ENCODE data around the gene KLHL42. TPM values are rescaled to one million over a fixed set of nuclear protein-coding genes. Genes with fewer than 3 reads are reported as not detected.

Gene KLHL42
- total and polyA plus RNA-seq, 2 donors from 2014 or later, result 6.6 to 21.2 TPM

GRCh38 chr12:27794818-27795584, 15.0 kb downstream of the KLHL42 start:
- DNase-seq (no peak), FAIRE-seq (no peak)
- Histone ChIP-seq H3K9me3 (ENCODE audit: control insufficient read depth in 2 of 3, insufficient read depth in 1 of 3, low read length in 3 of 3) (no peaks in the 10 kb centered on the region), H3K4me1 (ENCODE audit: control insufficient read depth in 2 of 3, insufficient read depth in 2 of 3, low read depth in 1 of 3, low read length in 3 of 3) (no peaks in the 10 kb centered on the region), H3K27me3 (ENCODE audit: control insufficient read depth, insufficient read depth, low read length) (no peaks in the 10 kb centered on the region), H3K36me3 (ENCODE audit: control insufficient read depth in 2 of 3, insufficient read depth in 3 of 3, low read length in 3 of 3) (peaks cover 3 to 28% (median 14%) of the 10 kb centered on the region in 3 donors), H3K9ac (ENCODE audit: low read length in 3 of 3) (no peak overlapping the region), H3K4me3 (ENCODE audit: low read length in 3 of 3) (no peak overlapping the region), H3K27ac (ENCODE audit: low read depth in 2 of 2, low read length in 2 of 2) (no peak overlapping the region)
- intact Hi-C loops (cut with DNase I), result no loop called here
- TF ChIP-seq CTCF (IDR thresholded peaks at IDR 0.05; ENCODE audit: borderline replicate concordance, extremely low read depth, insufficient read depth), result no peak

GRCh38 chr12:27796128-27796527, 16.1 kb downstream of the KLHL42 start:
- no peaks in the 10 kb centered on the region for H3K27me3 ChIP-seq (ENCODE audit: control insufficient read depth, insufficient read depth, low read length)
- H3K27ac ChIP-seq (ENCODE audit: low read depth in 2 of 2, low read length in 2 of 2), result no peak overlapping the region
- H3K9me3 ChIP-seq (ENCODE audit: control insufficient read depth in 2 of 3, insufficient read depth in 1 of 3, low read length in 3 of 3), result no peaks in the 10 kb centered on the region
- no peak overlapping the region for H3K4me3 ChIP-seq (ENCODE audit: low read length in 3 of 3)
- no peak overlapping the region for H3K9ac ChIP-seq (ENCODE audit: low read length in 3 of 3)
- peaks cover 3 to 28% (median 14%) of the 10 kb centered on the region in 3 donors for H3K36me3 ChIP-seq (ENCODE audit: control insufficient read depth in 2 of 3, insufficient read depth in 3 of 3, low read length in 3 of 3)
- no peak for TF ChIP-seq CTCF (IDR thresholded peaks at IDR 0.05; ENCODE audit: borderline replicate concordance, extremely low read depth, insufficient read depth)
- DNase-seq (no peak), FAIRE-seq (no peak)
- intact Hi-C loops (cut with DNase I), result no loop called here
- no peaks in the 10 kb centered on the region for H3K4me1 ChIP-seq (ENCODE audit: control insufficient read depth in 2 of 3, insufficient read depth in 2 of 3, low read depth in 1 of 3, low read length in 3 of 3)

- Histone ChIP-seq H3K4me3 (ENCODE audit: low read length in 3 of 3) (no peak overlapping the region), H3K4me1 (ENCODE audit: control insufficient read depth in 2 of 3, insufficient read depth in 2 of 3, low read depth in 1 of 3, low read length in 3 of 3) (no peaks in the 10 kb centered on the region), H3K27ac (ENCODE audit: low read depth in 2 of 2, low read length in 2 of 2) (no peak overlapping the region), H3K9ac (ENCODE audit: low read length in 3 of 3) (no peak overlapping the region), H3K9me3 (ENCODE audit: control insufficient read depth in 2 of 3, insufficient read depth in 1 of 3, low read length in 3 of 3) (no peaks in the 10 kb centered on the region), H3K27me3 (ENCODE audit: control insufficient read depth, insufficient read depth, low read length) (no peaks in the 10 kb centered on the region), H3K36me3 (ENCODE audit: control insufficient read depth in 2 of 3, insufficient read depth in 3 of 3, low read length in 3 of 3) (peaks cover 3 to 21% (median 15%) of the 10 kb centered on the region in 3 donors)
- TF ChIP-seq CTCF (IDR thresholded peaks at IDR 0.05; ENCODE audit: borderline replicate concordance, extremely low read depth, insufficient read depth), result no peak
- intact Hi-C loops (cut with DNase I), result no loop called here
- DNase-seq (peak in 1 of 5 donors; percentile 39), FAIRE-seq (no peak)
Observed at GRCh38 chr12:27797301-27798025, 17.4 kb downstream of the KLHL42 start.
